ENCODE data around the gene RRBP1.

Gene RRBP1

GRCh38 chr20:17634661-17635331 lies 47.2 kb downstream of the RRBP1 start:
- no peak for DNase-seq (ENCODE audit: low read depth)

- DNase-seq (ENCODE audit: low read depth) = no peak
Observed at GRCh38 chr20:17633850-17634500, 48.1 kb downstream of the RRBP1 start.

GRCh38 chr20:17633221-17633849 lies 48.7 kb downstream of the RRBP1 start:
- DNase-seq (ENCODE audit: low read depth) = no peak

- no peak for DNase-seq (ENCODE audit: low read depth)
Observed at GRCh38 chr20:17631576-17632319, 50.3 kb downstream of the RRBP1 start.

GRCh38 chr20:17630806-17631195 lies 51.2 kb downstream of the RRBP1 start:
- no peak for DNase-seq (ENCODE audit: low read depth)

GRCh38 chr20:17630151-17630805 lies 51.8 kb downstream of the RRBP1 start:
- no peak for DNase-seq (ENCODE audit: low read depth)

- no peak for DNase-seq (ENCODE audit: low read depth)
Observed at GRCh38 chr20:17629678-17630089, 52.4 kb downstream of the RRBP1 start.

GRCh38 chr20:17629025-17629424 lies 53.0 kb downstream of the RRBP1 start:
- no peak for DNase-seq (ENCODE audit: low read depth)

GRCh38 chr20:17628101-17628841 lies 53.8 kb downstream of the RRBP1 start:
- DNase-seq (ENCODE audit: low read depth) = no peak

- DNase-seq (ENCODE audit: low read depth) = no peak
Observed at GRCh38 chr20:17627101-17627955, 54.7 kb downstream of the RRBP1 start.

- DNase-seq (ENCODE audit: low read depth) = no peak
Observed at GRCh38 chr20:17626217-17627007, 55.6 kb downstream of the RRBP1 start.

- no peak for DNase-seq (ENCODE audit: low read depth)
Observed at GRCh38 chr20:17625246-17626051, 56.6 kb downstream of the RRBP1 start.

GRCh38 chr20:17624551-17625245 lies 57.3 kb downstream of the RRBP1 start:
- DNase-seq (ENCODE audit: low read depth) = no peak

- no peak for DNase-seq (ENCODE audit: low read depth)
Observed at GRCh38 chr20:17624070-17624469, 58.0 kb downstream of the RRBP1 start.

GRCh38 chr20:17622851-17623508 lies 59.1 kb downstream of the RRBP1 start:
- DNase-seq (ENCODE audit: low read depth) = no peak

GRCh38 chr20:17622086-17622850 lies 59.8 kb downstream of the RRBP1 start:
- no peak for DNase-seq (ENCODE audit: low read depth)
